ENCODE data around the gene KCNQ4. TPM values are rescaled to one million over a fixed set of nuclear protein-coding genes. Genes with fewer than 3 reads are reported as not detected.

The KCNQ4 gene
- total RNA-seq, 1 experiment from 2014 or later = 1.4 TPM

- H3K4me3 Mint-ChIP-seq = no peak overlapping the region
- Histone ChIP-seq H3K4me1 (ENCODE audit: insufficient read depth, low read length) (no peaks in the 10 kb centered on the region), H2BK15ac (ENCODE audit: low read depth, low read length) (no peak overlapping the region), H3K4ac (ENCODE audit: low read depth, low read length) (no peak overlapping the region), H2AFZ (ENCODE audit: low read length) (no peak overlapping the region), H4K5ac (ENCODE audit: insufficient read length, low read depth, low read length) (no peak overlapping the region), H3K23me2 (ENCODE audit: insufficient read length, low read depth, low read length, poor library complexity, severe bottlenecking) (no peaks in the 10 kb centered on the region), H4K20me1 (ENCODE audit: control insufficient read depth, insufficient read depth, insufficient read length) (no peaks in the 10 kb centered on the region), H3K79me2 (ENCODE audit: insufficient read depth, low read length) (no peaks in the 10 kb centered on the region), H4K8ac (replicated peaks; ENCODE audit: insufficient read length, low read depth, low read length) (no peak overlapping the region), H3K4me2 (ENCODE audit: insufficient read depth, insufficient read length, low read length) (no peak overlapping the region), H2BK120ac (ENCODE audit: low read depth, low read length, poor library complexity, severe bottlenecking) (no peak overlapping the region), H3T11ph (ENCODE audit: low read length) (no peak overlapping the region), H2BK5ac (ENCODE audit: insufficient read length, low read length) (no peak overlapping the region), H2BK12ac (ENCODE audit: insufficient read length, low read depth, low read length) (no peak overlapping the region), H2BK20ac (ENCODE audit: low read depth, low read length, poor library complexity, severe bottlenecking) (no peak overlapping the region), H2AK5ac (ENCODE audit: insufficient read length, low read length) (no peak overlapping the region), H3K27me3 (ENCODE audit: insufficient read depth, low read length) (no peaks in the 10 kb centered on the region), H3K14ac (ENCODE audit: insufficient read depth, low read length) (no peak overlapping the region), H3K79me1 (ENCODE audit: insufficient read depth, low read depth, low read length, poor library complexity, severe bottlenecking) (no peaks in the 10 kb centered on the region), H3K9ac (ENCODE audit: extremely low read depth, insufficient read length, low read length) (no peak overlapping the region), H3K9me3 (ENCODE audit: control insufficient read depth, low read depth, low read length) (no peaks in the 10 kb centered on the region), H3K56ac (ENCODE audit: insufficient read length, low read depth, low read length) (no peak overlapping the region), H3K23ac (ENCODE audit: insufficient read length, low read depth, low read length) (no peak overlapping the region), H3K18ac (ENCODE audit: insufficient read length, low read depth, low read length) (no peak overlapping the region), H3K27ac (ENCODE audit: insufficient read length, low read depth, low read length) (no peak overlapping the region), H4K91ac (ENCODE audit: insufficient read length, low read depth, low read length) (no peak overlapping the region)
- H3K27me3 Mint-ChIP-seq (ENCODE audit: low read depth) = no peaks in the 10 kb centered on the region
- no CpG with 5 or more reads among the region's 2 CpGs for WGBS (ENCODE audit: extremely low coverage, insufficient read length, low lambda C conversion rate)
- DNase-seq = no peak
- H3K9me3 Mint-ChIP-seq = no peaks in the 10 kb centered on the region
- peaks cover 37 to 90% (median 79%) of the 10 kb centered on the region in 3 experiments; a peak in 6 of 7 replicates for H3K36me3 Mint-ChIP-seq (ENCODE audit: insufficient read depth in 1 of 3, low read depth in 3 of 3)
- no peak for TF ChIP-seq CTCF (conservative IDR thresholded peaks at IDR 0.05)
- peaks cover 0 to 4% of the 10 kb centered on the region in 2 experiments; a peak in 1 of 4 replicates for H3K4me1 Mint-ChIP-seq
- no peak overlapping the region for H3K27ac Mint-ChIP-seq
Measured at GRCh38 chr1:40766017-40766416, 17.6 kb upstream of the KCNQ4 start.
